ENCODE measurements around the gene ZNF823.
"Not testable (repeated sequence)": the region's sequence is repeated elsewhere in the genome, so short reads cannot be mapped to it uniquely, and the experiment has no call there.

Gene ZNF823

GRCh38 chr19:11680689-11681302 is 58.0 kb downstream of the ZNF823 start:
- DNase-seq (ENCODE audit: low read depth) = no peak

GRCh38 chr19:11678504-11678903 is 60.2 kb downstream of the ZNF823 start:
- no peak for DNase-seq (ENCODE audit: low read depth)

- not testable (repeated sequence) for DNase-seq (ENCODE audit: low read depth)
Observed at GRCh38 chr19:11676661-11677600, 61.8 kb downstream of the ZNF823 start.

- no peak for DNase-seq (ENCODE audit: low read depth)
Observed at GRCh38 chr19:11675569-11675968, 63.2 kb downstream of the ZNF823 start.

GRCh38 chr19:11674067-11674492 is 64.7 kb downstream of the ZNF823 start:
- DNase-seq (ENCODE audit: low read depth) = no peak

GRCh38 chr19:11673608-11674041 is 65.1 kb downstream of the ZNF823 start:
- DNase-seq (ENCODE audit: low read depth) = no peak
